ENCODE measurements around the gene RAMP3. TPM values are rescaled to one million over a fixed set of nuclear protein-coding genes. Genes with fewer than 3 reads are reported as not detected.

RAMP3 gene
- total and polyA plus RNA-seq, 5 experiments from 2014 or later: not detected

DNA sequence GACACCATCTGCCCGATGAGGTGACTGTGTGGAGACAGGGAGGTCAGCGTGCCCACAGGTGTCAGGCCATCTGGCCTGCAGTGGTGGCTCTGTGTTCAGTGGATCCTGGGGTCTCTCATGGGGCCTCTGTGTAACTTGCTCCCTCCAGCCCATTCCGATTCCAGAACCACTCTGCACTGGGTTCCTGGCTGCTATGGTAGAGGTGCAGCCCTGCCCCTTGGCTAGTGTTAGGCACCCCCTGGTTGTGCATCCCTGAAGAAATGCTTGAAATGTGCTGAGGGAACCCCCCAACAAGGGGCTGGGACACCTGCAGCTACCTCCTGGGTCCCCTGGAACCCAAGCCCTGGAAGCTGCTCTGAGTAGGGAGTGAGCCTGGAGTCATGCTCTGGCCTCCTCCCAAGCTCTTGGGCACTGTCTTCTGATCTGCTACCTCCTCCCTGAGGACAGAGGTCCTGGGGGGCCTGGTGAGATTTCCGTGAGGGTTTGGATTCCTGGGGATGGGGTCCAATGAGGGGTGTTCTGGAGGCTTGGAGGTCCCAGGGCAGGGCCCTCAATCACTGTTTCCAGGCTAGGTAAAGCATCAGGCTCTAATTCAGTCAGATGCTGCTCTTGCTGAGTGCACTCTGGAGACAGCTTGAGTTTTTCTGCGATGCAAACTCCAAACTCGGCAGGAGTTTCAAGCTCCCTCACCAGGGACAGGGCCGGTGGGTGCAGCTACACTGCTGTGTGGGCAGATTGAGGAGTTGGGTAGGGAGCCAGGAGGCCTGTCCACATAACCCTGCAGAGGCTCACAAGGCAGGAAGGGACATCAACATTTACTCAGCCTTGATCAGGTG lies 27.7 kb downstream of the RAMP3 start:
- no peak overlapping the region for H3K4me3 Mint-ChIP-seq

DNA sequence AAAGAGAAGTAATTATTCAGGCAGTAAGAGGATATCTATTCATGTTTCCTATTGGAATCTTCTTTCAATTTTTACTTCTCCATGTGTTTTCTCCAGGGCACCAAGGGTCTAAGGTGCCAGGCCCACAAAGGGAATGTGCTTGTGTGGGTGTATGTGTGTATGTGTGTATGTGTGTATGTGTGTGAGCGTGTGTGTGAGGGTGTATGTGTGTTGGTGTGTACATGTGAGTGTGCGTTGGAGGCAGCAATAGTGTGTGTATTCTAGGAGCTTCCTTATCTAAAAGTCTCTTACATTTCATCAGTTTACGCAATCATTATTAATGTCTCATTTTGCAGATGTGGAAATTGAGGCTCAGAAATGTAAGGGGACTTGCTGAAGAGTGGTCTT lies 28.3 kb downstream of the RAMP3 start:
- Mint-ChIP-seq H3K27ac (no peak overlapping the region), H3K27me3 (peaks cover 0 to 11% (median 7%) of the 10 kb centered on the region in 5 donors), H3K9me3 (no peaks in the 10 kb centered on the region), H3K4me1 (no peaks in the 10 kb centered on the region), H3K4me3 (no peak overlapping the region), H3K36me3 (no peaks in the 10 kb centered on the region)
- DNase-seq (no peak), ATAC-seq (no peak)
- POLR2A ChIA-PET: no interaction called here

More for the DNA sequence above, 27.7 kb downstream of the RAMP3 start:
- POLR2A ChIA-PET: no interaction called here
- Mint-ChIP-seq H3K9me3 (no peaks in the 10 kb centered on the region), H3K36me3 (no peaks in the 10 kb centered on the region), H3K4me1 (no peaks in the 10 kb centered on the region), H3K27ac (no peak overlapping the region), H3K27me3 (peaks cover 0 to 11% (median 7%) of the 10 kb centered on the region in 5 donors)
- DNase-seq: no peak
- ATAC-seq: no peak

GRCh38 chr7:45186261-45186813 lies 28.7 kb downstream of the RAMP3 start:
- H3K27me3 Mint-ChIP-seq: peaks cover 0 to 12% (median 7%) of the 10 kb centered on the region in 5 donors
- H3K4me3 Mint-ChIP-seq: no peak overlapping the region
- H3K36me3 Mint-ChIP-seq: no peaks in the 10 kb centered on the region
- H3K9me3 Mint-ChIP-seq: no peaks in the 10 kb centered on the region
- ATAC-seq: no peak
- POLR2A ChIA-PET: no interaction called here
- H3K27ac Mint-ChIP-seq: no peak overlapping the region
- H3K4me1 Mint-ChIP-seq: no peaks in the 10 kb centered on the region
- DNase-seq: no peak

- Mint-ChIP-seq H3K27me3 (peaks cover 0 to 17% (median 7%) of the 10 kb centered on the region in 5 donors), H3K9me3 (no peaks in the 10 kb centered on the region), H3K4me1 (no peaks in the 10 kb centered on the region), H3K4me3 (no peak overlapping the region), H3K27ac (no peak overlapping the region), H3K36me3 (no peaks in the 10 kb centered on the region)
- no peak for DNase-seq
- POLR2A ChIA-PET: no interaction called here
- no peak for ATAC-seq
These were observed 29.7 kb downstream of the RAMP3 start for GRCh38 chr7:45187089-45187945.

DNA sequence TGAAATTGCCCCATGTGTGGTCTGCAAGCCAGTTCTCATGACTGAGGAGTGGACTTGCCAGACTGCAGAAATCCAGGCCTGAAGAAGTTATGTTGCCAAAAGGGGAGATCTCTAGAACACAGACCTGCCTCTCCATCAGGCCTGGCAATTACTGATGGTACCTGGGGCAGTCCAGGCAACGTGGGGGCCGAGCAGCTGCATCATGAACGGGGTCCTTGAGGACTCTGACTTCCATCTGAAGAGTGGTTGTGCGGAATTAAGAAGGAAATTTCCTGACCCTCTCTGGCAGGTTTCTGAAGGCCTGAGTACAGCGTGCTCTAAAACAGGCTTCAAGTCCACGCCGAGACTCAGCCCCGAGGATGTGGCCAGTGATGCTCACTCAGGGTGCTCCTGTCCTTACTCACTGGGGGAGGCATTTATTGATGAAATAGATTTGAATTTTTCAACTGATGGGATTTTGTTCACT lies 30.4 kb downstream of the RAMP3 start:
- H3K9me3 Mint-ChIP-seq: no peaks in the 10 kb centered on the region
- H3K27ac Mint-ChIP-seq: no peak overlapping the region
- POLR2A ChIA-PET: no interaction called here
- ATAC-seq (no peak), DNase-seq (no peak)
- peaks cover 1 to 21% (median 7%) of the 10 kb centered on the region in 5 donors for H3K27me3 Mint-ChIP-seq
- no peaks in the 10 kb centered on the region for H3K36me3 Mint-ChIP-seq
- no peak overlapping the region for H3K4me3 Mint-ChIP-seq
- H3K4me1 Mint-ChIP-seq: no peaks in the 10 kb centered on the region

DNA sequence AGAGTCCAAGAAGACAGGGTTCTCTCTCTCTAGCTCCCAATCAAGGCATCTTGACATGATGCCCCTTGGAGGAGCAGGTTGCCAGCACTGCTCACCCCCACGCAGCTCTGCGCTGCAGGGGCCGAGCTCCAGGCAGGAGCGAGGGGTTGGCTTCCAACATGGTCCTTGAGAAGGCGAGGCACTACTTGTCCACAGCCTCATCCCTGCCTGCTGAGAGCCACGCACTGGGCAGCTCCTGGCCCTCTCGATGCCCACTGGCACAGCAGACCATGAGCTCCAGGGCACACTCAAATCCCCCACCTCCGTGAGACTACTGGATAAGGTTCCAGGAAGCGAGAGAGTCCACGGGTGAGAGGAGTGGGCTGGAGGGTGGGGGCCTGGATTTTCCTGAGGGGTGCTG lies 31.1 kb downstream of the RAMP3 start:
- H3K27me3 Mint-ChIP-seq: peaks cover 2 to 21% (median 7%) of the 10 kb centered on the region in 5 donors
- H3K4me1 Mint-ChIP-seq: no peaks in the 10 kb centered on the region
- POLR2A ChIA-PET: no interaction called here
- ATAC-seq (no peak), DNase-seq (no peak)
- no peaks in the 10 kb centered on the region for H3K36me3 Mint-ChIP-seq
- H3K9me3 Mint-ChIP-seq: no peaks in the 10 kb centered on the region
- no peak overlapping the region for H3K27ac Mint-ChIP-seq
- H3K4me3 Mint-ChIP-seq: no peak overlapping the region

DNA sequence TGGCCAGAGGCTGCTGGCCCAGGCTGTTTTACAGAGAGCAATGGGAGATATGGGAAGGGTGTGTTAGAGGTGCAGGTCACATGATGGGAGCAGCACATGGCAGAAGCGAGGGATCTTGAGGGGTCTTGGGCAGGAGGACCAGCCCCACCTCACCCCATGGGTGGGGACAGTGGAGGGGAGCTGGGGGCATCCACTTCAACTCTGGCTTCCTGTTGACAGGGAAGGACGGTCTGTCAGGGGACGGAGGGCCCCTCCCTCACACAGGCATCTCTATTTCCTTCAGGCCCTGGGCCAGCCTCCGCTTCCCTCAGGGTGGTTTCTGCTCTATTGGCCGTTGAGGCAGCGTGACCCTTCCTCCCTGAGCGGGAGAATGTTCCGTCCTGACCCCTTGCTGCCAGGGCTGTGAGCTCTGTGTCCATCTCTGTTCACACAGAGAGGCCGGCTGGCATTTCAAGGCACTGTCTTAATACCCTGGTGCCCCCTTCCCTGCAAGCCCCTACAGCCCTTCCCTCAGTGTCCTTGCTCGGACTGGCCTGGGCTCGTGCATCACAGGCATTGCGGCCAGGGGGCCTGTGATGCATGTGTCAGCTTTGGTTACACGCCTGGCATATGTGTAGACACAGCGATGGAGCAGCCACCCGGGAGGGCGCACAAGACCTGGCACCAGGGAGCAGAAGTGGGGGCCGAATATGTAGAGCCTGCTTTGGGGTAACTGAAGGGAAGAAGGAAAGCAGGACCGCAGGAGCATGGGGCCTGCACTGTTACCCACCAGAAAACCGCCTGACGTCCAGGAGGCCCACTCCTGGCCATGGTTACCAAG lies 31.8 kb downstream of the RAMP3 start:
- H3K27me3 Mint-ChIP-seq: peaks cover 2 to 21% (median 7%) of the 10 kb centered on the region in 5 donors
- no peak for ATAC-seq
- H3K27ac Mint-ChIP-seq: no peak overlapping the region
- H3K36me3 Mint-ChIP-seq: no peaks in the 10 kb centered on the region
- H3K9me3 Mint-ChIP-seq: no peaks in the 10 kb centered on the region
- H3K4me1 Mint-ChIP-seq: no peaks in the 10 kb centered on the region
- no peak for DNase-seq
- POLR2A ChIA-PET: no interaction called here
- no peak overlapping the region for H3K4me3 Mint-ChIP-seq

GRCh38 chr7:45190406-45191165 lies 33.0 kb downstream of the RAMP3 start:
- no peak for ATAC-seq
- H3K9me3 Mint-ChIP-seq: no peaks in the 10 kb centered on the region
- H3K4me3 Mint-ChIP-seq: no peak overlapping the region
- DNase-seq: no peak
- H3K27me3 Mint-ChIP-seq: peaks cover 3 to 27% (median 15%) of the 10 kb centered on the region in 5 donors
- no peaks in the 10 kb centered on the region for H3K36me3 Mint-ChIP-seq
- POLR2A ChIA-PET: no interaction called here
- no peak overlapping the region for H3K27ac Mint-ChIP-seq
- H3K4me1 Mint-ChIP-seq: no peaks in the 10 kb centered on the region

GRCh38 chr7:45191396-45191795 lies 33.8 kb downstream of the RAMP3 start:
- POLR2A ChIA-PET: no interaction called here
- DNase-seq: no peak
- Mint-ChIP-seq H3K36me3 (no peaks in the 10 kb centered on the region), H3K4me3 (no peak overlapping the region), H3K27ac (no peak overlapping the region), H3K4me1 (no peaks in the 10 kb centered on the region), H3K27me3 (peaks cover 3 to 24% (median 16%) of the 10 kb centered on the region in 5 donors), H3K9me3 (no peaks in the 10 kb centered on the region)
- ATAC-seq: no peak

DNA sequence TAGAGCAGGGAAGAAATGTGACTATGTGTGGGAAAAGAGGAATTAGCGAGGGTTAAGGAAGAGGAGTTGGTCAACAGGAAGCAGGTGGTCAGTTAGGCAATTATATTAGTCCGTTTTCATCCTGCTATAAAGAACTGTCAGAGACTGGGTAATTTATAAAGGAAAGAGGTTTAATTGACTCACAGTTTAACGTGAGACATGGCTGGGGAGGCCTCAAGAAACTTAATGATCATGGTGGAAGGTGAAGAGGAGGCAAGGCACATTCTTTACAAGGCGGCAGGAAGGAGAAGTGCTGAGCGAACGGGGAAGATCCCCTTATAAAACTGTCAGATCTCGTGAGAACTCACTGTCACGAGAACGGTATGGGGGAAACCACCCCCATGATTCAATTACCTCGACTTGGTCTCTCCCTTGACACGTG lies 35.0 kb downstream of the RAMP3 start:
- DNase-seq: no peak
- Mint-ChIP-seq H3K9me3 (no peaks in the 10 kb centered on the region), H3K4me1 (no peaks in the 10 kb centered on the region), H3K36me3 (no peaks in the 10 kb centered on the region), H3K4me3 (peak overlapping the region in 1 of 10 donors; percentile 2), H3K27me3 (peaks cover 3 to 27% (median 9%) of the 10 kb centered on the region in 5 donors), H3K27ac (no peak overlapping the region)
- POLR2A ChIA-PET: no interaction called here
- no peak for ATAC-seq

- POLR2A ChIA-PET: no interaction called here
- H3K27ac Mint-ChIP-seq: no peak overlapping the region
- no peak overlapping the region for H3K4me3 Mint-ChIP-seq
- DNase-seq: no peak
- H3K27me3 Mint-ChIP-seq: peaks cover 3 to 27% (median 9%) of the 10 kb centered on the region in 5 donors
- no peaks in the 10 kb centered on the region for H3K4me1 Mint-ChIP-seq
- no peak for ATAC-seq
- no peaks in the 10 kb centered on the region for H3K9me3 Mint-ChIP-seq
- no peaks in the 10 kb centered on the region for H3K36me3 Mint-ChIP-seq
These were observed 36.2 kb downstream of the RAMP3 start for GRCh38 chr7:45193828-45194227.

- no peak overlapping the region for H3K27ac Mint-ChIP-seq
- DNase-seq: no peak
- no peaks in the 10 kb centered on the region for H3K36me3 Mint-ChIP-seq
- no peaks in the 10 kb centered on the region for H3K9me3 Mint-ChIP-seq
- ATAC-seq: no peak
- H3K4me1 Mint-ChIP-seq: peaks cover 0 to 2% (median 0%) of the 10 kb centered on the region in 4 donors
- H3K4me3 Mint-ChIP-seq: no peak overlapping the region
- POLR2A ChIA-PET: no interaction called here
- H3K27me3 Mint-ChIP-seq: peaks cover 3 to 26% (median 9%) of the 10 kb centered on the region in 5 donors
These were observed 38.8 kb downstream of the RAMP3 start for GRCh38 chr7:45196374-45196773.

Measured in naive thymus-derived CD8-positive, alpha-beta T cell (primary cell).